GM21825 (cell line): ENCODE results near the gene UBA1.

ENCODE experiments used
- ATAC-seq: cut with Tn5 transposase; IDR thresholded peaks from one replicate; pipeline ENCODE4 v1.9.1; 2021; ENCODE audit warnings: mild to moderate bottlenecking, moderate library complexity; ENCODE audit not compliant: unreplicated experiment

Gene UBA1

DNA sequence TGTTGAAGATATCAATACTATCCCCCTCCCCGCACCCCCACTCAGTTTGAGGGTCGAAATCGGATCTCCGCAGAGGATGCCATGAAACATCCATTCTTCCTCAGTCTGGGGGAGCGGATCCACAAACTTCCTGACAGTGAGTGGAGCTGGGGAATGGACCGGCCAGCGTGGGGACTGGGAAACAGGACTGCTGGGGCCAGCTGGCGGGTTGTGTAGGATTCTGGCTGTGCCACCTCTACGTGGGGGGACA lies 33.6 kb downstream of the UBA1 start:
- ATAC-seq, result no peak

GRCh38 chrX:47228550-47229270 lies 35.1 kb downstream of the UBA1 start:
- no peak for ATAC-seq

DNA sequence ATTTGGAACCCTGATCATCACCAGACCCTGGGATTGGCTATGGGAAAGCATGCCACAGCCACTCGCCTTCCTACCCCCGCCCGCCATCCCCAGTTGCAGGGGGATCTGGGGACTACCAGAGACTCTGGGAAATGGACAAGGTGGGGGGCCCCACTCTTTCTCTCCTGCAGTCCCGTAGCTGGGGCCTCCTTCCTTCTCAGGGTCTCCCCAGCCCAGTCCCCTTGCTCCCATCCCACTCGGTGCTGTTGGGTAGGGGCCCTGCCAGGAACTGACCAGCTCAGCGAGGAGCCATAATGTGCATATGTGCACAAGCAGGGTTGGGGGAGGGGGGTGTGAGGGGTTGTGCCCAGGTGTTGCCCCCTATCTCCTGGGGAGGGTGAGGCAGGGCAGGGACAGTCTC lies 35.8 kb downstream of the UBA1 start:
- no peak for ATAC-seq

- ATAC-seq, result no peak
Observed at GRCh38 chrX:47230136-47230868, 36.7 kb downstream of the UBA1 start.

DNA sequence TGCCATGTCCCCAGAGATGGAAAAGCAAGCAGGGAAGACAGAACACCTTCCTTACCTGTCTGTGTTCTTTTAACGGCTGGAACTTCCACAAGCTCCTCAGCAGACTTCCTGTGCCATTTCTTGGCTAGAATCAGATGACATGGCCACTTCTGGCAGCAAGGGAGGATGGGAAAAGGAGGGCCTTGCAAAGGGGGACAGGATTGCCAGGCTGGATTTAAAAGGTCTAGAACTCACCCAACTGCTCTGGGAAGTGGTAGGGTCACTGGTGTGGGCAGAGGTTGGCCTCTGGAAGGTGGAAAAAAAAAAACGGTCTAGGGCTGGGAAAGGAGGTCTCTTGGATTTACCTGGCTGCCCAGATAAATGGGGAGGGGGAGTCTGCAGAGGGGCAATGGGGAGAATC lies 37.5 kb downstream of the UBA1 start:
- no peak for ATAC-seq

DNA sequence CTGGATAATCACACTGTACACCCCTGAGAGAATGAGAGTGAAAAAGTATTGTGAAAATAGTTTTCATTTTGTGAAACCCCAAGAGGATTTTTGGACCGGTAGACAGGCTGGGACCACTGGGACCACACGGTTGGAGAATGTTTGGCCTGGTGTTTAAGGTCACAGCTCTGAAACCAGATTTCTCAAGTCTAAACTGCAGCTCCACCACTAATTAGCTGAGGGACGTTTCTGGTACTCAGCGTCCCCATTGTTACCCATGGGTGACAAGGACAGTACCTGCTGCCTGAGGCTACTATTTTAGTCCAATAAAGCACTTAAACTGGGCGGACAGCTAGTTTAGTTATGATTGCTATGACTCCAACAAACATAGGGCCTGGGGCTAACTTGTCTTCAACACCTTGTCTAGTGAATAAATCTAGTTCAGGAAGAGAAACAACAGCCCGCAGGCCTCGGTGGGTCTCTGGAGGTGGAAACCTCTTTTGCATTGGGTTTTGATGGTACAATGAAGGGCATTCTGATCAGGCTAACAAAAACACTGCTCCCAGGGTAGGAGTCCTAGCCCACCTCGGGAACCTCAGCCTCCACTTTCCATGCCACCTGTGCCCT lies 38.7 kb downstream of the UBA1 start:
- no peak for ATAC-seq

DNA sequence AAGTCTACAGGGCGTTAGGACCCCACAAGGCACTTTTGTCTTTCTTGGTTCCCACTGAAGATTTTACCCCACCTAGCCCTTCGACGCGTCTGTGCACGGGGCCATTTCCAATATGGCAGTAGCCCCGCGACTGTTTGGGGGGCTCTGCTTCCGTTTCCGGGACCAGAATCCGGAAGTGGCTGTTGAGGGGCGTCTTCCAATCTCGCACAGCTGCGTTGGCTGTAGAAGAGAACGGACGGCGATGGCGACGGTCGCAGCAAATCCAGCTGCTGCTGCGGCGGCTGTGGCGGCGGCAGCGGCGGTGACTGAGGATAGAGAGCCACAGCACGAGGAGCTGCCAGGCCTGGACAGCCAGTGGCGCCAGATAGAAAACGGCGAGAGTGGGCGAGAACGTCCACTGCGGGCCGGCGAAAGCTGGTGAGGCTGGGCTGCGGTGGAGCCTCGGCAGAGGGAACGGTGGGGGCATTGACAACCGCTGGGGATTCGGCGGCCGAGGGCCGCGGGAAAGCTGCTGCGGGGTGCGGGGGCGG lies 39.2 kb downstream of the UBA1 start, which contains the start of gene USP11:
Gene USP11 (plus strand): TSS at position 207 of the 530 bp plus-strand sequence. CDS start 35 bp downstream, at position 242.
- ATAC-seq, result no peak

DNA sequence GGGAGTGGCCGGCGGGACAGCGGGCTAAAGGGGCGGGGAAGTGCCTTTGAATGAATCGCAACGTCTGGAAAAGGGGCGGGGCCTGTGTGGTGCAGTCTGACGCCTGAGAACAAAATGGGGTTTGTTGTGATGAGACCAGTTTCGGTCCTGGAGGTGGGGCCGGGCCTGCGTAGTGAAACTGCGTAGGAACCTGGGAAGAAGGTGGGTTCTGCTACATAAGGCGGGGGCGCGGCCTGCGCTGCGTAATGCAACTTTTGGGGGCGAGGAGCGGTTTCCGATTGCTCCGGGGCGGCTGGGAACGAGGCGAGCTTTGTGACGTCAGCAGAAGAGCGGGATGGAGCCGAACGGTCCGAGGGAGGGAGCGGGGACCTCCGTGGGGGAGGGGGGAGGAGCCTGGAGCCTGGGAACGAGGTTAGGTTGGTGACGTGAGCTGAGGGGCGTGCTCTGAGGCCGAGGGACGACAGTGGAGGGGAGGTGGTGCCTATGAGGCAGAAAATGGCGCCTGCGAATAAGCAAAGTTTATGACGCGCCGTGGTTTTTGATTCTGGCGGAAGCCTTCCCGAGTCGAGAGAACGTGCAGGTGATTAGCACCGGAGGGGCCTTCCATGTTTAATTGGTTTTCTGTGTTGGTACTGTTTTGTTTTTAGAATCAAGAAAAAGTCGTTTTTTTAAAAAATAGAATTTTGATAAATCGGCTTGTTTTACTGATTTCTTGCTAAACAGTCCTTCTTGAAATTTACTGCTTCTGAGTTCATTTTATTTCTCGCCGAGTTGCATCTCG lies 39.9 kb downstream of the UBA1 start:
- peak; percentile 85 for ATAC-seq

DNA sequence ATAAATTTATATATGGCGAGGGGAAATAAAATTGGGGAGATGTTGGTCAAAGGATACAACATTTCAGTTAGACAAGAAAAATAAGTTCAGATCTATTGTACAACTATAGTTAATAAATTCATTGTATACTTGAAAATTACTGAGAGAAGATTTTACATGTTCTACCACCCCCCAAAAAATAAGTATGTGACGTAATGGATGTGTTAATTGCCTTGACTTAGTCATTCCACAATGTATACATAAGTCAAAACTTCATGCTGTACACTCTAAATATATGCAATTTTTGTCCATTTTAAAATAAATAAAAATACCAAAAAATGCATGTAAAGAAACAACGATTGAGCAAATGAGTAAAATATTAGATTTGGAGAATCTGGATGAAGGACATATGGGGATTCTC lies 41.0 kb downstream of the UBA1 start:
- no peak for ATAC-seq

- ATAC-seq, result no peak
Observed at GRCh38 chrX:47235691-47236103, 42.1 kb downstream of the UBA1 start.

DNA sequence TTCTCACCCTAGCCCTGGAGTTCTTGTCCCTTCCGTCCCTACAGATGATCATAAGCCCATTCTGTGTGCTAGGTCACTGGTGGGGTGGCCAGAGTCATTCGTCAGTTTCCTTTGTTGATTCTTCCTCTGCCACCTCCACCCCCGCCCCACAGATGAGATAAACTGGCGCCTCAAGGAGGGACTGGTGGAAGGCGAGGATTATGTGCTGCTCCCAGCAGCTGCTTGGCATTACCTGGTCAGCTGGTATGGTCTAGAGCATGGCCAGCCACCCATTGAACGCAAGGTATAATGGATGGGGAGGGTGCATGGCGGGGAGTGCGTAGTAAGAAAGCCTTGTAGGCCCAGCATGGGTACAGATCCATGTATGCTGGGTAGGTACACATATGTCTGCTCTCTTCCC lies 45.6 kb downstream of the UBA1 start:
- no peak for ATAC-seq

GRCh38 chrX:47239898-47240545 lies 46.4 kb downstream of the UBA1 start:
- no peak for ATAC-seq

GRCh38 chrX:47240619-47241018 lies 47.0 kb downstream of the UBA1 start:
- ATAC-seq, result no peak

DNA sequence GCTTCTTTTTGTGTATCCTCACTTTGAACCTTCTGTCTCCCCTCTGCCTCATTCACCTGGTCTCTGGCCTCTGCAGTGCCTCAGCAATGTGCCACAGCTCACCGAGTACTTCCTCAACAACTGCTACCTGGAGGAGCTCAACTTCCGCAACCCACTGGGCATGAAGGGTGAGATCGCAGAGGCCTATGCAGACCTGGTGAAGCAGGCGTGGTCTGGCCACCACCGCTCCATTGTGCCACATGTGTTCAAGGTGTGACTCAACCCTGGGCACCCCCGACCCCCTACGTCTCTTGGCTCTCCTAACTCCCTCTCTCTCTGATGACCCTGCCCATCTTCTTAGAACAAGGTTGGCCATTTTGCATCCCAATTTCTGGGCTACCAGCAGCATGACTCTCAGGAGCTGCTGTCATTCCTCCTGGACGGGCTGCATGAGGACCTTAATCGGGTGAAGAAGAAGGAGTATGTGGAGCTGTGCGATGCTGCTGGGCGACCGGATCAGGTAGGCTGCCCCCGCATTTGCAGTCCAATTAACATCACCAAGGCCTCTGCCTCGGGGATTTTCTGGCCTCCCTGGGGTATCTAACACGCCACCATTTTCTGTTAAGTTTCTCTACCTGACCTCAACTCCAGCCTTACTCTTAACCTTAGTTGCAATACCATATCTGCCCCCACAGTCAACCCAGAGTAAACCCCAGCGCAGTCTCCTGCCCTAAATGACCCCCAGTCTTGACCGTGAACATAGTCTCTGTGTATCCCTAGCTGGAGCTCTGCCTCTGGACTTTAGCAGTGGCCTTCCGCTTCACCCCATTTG lies 47.8 kb downstream of the UBA1 start:
- no peak for ATAC-seq

GRCh38 chrX:47242321-47242720 lies 48.7 kb downstream of the UBA1 start:
- ATAC-seq, result no peak

DNA sequence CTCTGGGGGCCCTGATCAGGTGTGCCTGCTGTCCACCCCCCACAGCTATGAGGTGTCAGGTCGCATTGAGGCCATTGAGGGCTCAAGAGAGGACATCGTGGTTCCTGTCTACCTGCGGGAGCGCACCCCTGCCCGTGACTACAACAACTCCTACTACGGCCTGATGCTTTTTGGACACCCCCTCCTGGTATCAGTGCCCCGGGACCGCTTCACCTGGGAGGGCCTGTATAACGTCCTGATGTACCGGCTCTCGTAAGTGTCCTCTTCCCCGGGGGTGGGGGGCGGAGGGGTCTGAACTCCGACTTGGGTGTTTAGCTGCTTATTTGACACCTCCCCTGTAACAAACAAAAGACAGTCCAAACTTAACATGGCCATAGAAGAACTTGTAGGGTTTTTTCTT lies 49.7 kb downstream of the UBA1 start:
- no peak for ATAC-seq

DNA sequence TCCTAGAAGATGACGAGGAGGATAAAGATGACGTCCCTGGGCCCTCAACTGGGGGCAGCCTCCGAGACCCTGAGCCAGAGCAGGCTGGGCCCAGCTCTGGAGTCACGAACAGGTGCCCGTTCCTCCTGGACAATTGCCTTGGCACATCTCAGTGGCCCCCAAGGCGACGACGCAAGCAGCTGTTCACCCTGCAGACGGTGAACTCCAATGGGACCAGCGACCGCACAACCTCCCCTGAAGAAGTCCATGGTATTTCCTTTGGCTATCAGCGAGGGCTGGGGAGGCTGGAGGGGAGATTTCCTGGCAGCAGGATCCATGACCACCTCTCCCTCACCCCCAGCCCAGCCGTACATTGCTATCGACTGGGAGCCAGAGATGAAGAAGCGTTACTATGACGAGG lies 51.0 kb downstream of the UBA1 start:
- ATAC-seq, result no peak

- no peak for ATAC-seq
Observed at GRCh38 chrX:47245156-47245555, 51.5 kb downstream of the UBA1 start.

GRCh38 chrX:47247206-47247998 lies 53.8 kb downstream of the UBA1 start:
- no peak for ATAC-seq
